ES-I3 (cell line): ENCODE results near the gene ABHD11.
A peak's percentile ranks its signal among the peaks of the same experiment; 100 is the strongest.
"Not testable (repeated sequence)": the region's sequence is repeated elsewhere in the genome, so short reads cannot be mapped to it uniquely, and the experiment has no call there.

Source experiments
- H3K36me3 ChIP-seq: 2 replicates; pipeline ENCODE4 v1.6.1; 2013; ENCODE audit warnings: mild to moderate bottlenecking, low read length, control low read depth, moderate library complexity; ENCODE audit not compliant: insufficient read depth
- H3K4me1 ChIP-seq: 2 replicates; pipeline ENCODE4 v1.6.1; 2013; ENCODE audit warnings: mild to moderate bottlenecking, control low read depth, low read length; ENCODE audit not compliant: insufficient read depth
- H3K9ac ChIP-seq: 2 replicates; pipeline ENCODE4 v1.6.1; 2013; ENCODE audit warnings: low read depth, mild to moderate bottlenecking, low read length, moderate library complexity
- H3K9me3 ChIP-seq: 2 replicates; pipeline ENCODE4 v1.6.1; 2013; ENCODE audit warnings: mild to moderate bottlenecking, low read length, moderate library complexity; ENCODE audit not compliant: control insufficient read depth, insufficient read depth

ABHD11 gene

DNA sequence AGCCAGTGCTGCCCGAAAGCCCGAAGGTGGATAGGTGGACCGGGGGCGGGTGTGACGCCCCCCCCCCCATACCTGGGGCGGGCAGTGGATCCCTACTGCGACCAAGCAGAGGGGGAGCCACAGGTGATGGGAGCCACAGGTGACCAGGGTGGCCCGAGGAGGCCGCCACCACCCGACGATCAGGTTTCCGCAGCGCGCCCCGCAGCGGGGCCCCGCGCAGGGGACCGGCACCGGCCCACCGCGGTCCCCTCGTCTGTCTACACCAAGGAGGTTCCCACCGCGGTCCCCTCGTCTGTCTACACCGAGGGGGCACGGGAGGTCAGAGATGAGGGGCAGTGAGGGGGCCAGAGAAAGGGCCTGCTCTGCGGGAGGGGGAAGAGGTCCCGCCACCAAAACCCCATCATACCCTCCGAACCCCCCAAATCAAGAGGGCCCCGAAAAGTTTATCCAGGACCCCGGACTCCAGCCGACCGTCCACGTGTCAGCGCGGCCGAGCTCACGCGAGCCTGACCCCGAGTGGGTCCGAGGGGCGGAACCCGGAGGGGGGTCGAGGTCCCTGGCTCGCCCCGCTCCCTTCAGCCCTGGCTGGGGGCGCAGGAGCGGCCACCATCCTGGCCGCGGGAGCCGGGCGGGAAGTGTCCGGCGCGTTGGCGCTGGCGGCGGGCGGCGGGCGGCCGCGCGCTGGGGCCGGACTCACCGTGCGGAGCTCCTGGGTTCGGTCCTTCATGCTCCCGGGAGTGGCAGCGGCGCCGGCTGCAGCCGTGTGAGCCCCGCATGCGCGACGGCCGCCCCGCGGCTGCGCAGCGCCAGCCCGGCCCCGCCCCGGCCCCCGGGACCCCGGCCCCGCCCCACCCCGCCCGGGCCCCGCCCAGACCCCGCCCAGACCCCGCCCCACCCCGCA, 19.4 kb downstream of the ABHD11 start, which contains the start of gene STX1A:
Gene STX1A, minus strand, starts transcription at position 765 of the 901 bp plus-strand sequence. Its CDS starts 38 bp downstream, at position 727.
- H3K4me1 ChIP-seq = peaks cover 9% of the 10 kb centered on the region; the same call in 1 of the 2 replicates
- H3K36me3 ChIP-seq = no peaks in the 10 kb centered on the region
- no peaks in the 10 kb centered on the region for H3K9me3 ChIP-seq
- peak within 1 kb of the TSS; percentile 94 for H3K9ac ChIP-seq

DNA sequence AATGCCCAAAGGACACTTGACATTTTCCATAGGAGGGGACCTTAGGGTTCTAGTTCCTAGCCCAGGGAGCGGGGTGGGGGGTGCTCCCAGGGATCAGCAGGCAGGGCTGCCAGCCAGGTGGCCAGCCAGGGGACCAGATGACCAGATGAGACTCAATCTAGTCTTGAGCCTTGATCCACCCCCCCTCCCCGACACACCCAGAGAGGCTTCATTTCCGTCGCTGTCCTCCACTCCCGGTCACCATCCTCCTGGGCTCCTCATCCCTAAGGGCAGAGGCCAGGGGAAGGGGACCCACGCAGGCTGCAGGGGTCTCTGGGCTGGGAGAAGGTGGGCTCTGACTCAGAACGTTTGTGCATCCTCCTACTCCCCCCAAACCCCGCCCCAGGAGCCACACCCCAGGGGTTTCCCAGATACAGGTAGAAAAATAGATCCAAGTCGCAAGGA, 20.1 kb downstream of the ABHD11 start:
- Histone ChIP-seq H3K9me3 (no peaks in the 10 kb centered on the region), H3K4me1 (peaks cover 9% of the 10 kb centered on the region; the same call in 1 of the 2 replicates), H3K9ac (peak overlapping the region; percentile 94; the same call in 1 of the 2 replicates), H3K36me3 (no peaks in the 10 kb centered on the region)

DNA sequence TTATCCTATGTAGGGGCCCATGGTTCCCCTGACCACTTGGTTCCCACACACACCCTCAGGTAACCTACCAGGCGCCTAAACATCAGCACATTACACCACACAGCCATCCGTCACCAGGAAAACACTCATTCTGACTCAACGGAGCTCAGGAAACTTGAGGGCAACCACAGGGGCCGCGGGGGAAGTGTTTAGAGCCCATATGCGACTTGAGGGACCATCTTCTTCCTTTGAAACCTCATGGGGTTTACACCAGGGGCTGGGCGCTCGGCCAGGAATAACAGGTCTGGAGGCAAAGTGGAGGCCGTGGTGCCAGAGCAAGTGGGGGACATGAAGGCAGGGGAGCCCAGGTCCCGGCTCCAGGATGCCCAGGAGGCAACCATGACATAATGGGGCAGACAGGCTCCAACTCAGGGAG, 20.6 kb downstream of the ABHD11 start:
- Histone ChIP-seq H3K9ac (no peak overlapping the region), H3K36me3 (no peaks in the 10 kb centered on the region), H3K9me3 (no peaks in the 10 kb centered on the region), H3K4me1 (peaks cover 9% of the 10 kb centered on the region; the same call in 1 of the 2 replicates)

DNA sequence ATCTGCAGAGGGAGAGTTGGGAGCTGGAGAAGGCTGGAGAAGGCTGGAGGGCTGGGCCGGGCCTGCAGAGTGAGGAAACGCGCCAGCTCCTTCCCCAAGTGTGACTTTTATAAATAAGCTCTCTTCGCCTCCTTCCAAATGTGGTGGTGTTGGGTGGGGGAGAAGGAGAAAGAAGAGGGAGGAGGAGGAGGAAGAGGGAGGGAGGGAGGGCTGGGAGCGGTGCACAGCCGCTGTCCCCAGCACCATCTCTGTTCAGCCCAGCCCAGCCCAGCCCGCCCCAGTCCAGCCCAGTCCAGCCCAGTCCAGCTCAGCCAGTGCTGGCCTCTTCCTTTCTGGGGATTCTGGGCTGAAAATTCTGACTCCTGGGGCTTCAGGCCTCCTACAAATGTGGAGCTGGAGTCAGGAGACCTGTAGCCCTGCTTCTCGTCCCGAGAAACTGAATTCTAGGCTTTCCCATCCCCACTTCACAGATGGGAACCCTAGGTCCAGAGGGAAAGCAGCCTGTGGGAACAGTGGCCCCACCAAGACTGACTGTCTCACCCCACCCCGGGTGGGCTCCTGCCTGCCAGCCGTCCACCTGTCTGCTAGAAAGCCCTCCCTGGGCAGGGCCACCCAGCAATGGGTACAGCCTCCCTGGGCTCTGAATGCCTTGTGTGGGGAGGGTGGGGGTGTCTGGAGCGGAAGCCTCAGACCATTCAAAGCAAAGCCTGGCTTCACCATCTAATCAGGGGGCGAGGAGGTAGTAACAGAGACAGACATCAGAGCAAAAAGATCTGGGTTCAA, 21.4 kb downstream of the ABHD11 start:
- peaks cover 9% of the 10 kb centered on the region; the same call in 1 of the 2 replicates for H3K4me1 ChIP-seq
- no peaks in the 10 kb centered on the region for H3K9me3 ChIP-seq
- no peak overlapping the region for H3K9ac ChIP-seq
- H3K36me3 ChIP-seq = no peaks in the 10 kb centered on the region

DNA sequence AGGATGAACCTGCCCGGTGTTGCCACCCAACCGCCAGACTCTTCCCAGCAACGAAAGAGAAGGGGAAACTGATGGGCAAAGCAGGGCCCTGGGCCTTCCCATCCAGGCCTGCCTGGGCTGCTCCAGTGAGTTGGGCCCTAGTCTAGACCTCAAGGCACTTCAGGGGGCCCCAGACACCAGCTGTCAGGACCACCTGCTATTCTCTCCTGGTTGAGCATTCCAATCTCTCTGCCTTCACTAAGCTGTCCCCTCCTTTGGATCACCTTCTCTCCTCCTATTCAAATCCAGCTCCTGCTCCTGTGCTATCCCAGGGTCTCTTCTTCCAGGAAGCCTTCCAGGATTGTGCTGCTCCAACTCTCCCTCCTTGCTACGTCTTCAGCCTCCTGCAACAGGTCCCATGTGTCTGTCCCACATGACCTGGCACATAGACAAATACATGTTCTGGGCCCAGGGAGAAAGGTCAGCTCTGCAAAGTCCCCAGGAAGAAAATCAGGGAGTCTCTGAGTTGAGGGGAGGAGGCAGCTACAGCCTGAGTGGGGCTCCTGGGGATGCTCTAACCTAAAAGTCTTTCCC, 22.2 kb downstream of the ABHD11 start:
- peaks cover 9% of the 10 kb centered on the region; the same call in 1 of the 2 replicates for H3K4me1 ChIP-seq
- no peak overlapping the region for H3K9ac ChIP-seq
- H3K36me3 ChIP-seq = no peaks in the 10 kb centered on the region
- H3K9me3 ChIP-seq = no peaks in the 10 kb centered on the region

DNA sequence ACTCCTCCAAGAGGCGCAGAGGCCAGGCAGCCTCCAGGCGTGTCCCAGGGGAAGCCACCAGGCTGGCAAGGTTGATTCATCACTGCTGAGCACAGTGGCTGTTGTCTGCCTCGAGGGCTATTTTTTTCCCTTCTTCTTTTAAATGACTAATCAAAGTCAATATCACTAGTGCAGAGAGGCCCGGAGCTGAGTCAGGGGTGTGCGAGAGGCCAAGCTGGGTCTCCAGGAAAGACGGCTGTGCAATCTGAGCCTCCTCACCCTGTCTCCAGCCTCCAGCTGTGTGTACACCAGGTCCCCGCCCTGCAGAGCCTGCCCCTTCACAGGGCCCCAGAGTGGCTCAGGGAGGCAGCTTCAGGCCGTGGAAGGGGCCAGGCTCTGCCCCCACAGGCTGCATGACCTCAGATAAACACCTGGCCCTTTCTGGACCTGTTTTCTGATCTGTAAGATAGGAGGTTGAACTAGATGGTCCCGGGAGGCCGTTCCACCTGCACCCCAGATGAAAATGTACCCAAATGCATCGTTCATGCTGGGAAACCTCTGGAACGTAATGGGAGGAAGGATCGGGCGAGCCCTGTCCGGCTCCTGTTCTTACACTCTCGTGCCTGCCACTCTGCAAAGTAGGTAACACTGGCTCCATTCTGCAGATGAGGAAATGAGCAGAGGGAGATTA, 22.8 kb downstream of the ABHD11 start:
- H3K9ac ChIP-seq = no peak overlapping the region
- H3K4me1 ChIP-seq = peaks cover 9% of the 10 kb centered on the region; the same call in 1 of the 2 replicates
- no peaks in the 10 kb centered on the region for H3K9me3 ChIP-seq
- H3K36me3 ChIP-seq = no peaks in the 10 kb centered on the region

DNA sequence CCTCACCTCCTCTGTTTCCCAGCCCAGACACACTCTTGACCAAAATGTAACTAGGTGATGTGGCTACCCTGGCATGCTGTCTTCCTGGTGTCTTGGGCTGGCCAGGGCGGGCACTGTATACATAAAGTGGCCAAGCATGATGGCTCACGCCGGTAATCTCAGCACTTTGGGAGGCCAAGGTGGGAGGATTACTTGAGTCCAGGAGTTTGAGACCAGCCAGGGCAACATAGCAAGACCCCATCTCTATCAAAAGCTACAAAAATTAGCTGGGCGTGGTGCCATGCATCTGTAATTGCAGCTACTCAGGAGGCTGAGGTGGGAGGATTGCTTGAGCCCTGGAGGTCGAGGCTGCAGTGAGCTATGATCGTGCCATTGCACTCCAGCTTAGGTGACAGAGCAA, 25.3 kb downstream of the ABHD11 start:
- not testable (repeated sequence) for H3K4me1 ChIP-seq, H3K9me3 ChIP-seq, H3K9ac ChIP-seq, H3K36me3 ChIP-seq

DNA sequence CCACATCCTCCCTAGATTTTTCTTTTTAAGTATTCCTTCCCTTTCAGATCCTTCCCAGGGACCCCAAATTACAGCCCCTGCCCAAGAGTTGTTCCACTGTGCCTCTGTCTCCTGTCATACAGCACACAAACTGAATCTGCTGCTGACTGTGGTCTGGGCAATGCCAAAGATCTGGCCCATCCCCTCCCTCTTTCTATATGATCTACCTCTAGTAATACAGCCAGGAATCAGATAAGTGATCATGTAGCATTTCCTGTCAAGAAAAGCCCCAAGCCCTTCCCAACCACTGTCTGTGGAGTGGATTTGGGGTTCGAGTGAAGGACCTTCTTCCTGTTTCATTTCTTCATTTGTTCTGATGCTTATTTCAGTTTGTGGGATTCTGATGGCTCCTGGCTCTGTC, 25.8 kb downstream of the ABHD11 start:
- Histone ChIP-seq H3K4me1 (peaks cover 9% of the 10 kb centered on the region; the same call in 1 of the 2 replicates), H3K9me3 (no peaks in the 10 kb centered on the region), H3K36me3 (no peaks in the 10 kb centered on the region), H3K9ac (no peak overlapping the region)

DNA sequence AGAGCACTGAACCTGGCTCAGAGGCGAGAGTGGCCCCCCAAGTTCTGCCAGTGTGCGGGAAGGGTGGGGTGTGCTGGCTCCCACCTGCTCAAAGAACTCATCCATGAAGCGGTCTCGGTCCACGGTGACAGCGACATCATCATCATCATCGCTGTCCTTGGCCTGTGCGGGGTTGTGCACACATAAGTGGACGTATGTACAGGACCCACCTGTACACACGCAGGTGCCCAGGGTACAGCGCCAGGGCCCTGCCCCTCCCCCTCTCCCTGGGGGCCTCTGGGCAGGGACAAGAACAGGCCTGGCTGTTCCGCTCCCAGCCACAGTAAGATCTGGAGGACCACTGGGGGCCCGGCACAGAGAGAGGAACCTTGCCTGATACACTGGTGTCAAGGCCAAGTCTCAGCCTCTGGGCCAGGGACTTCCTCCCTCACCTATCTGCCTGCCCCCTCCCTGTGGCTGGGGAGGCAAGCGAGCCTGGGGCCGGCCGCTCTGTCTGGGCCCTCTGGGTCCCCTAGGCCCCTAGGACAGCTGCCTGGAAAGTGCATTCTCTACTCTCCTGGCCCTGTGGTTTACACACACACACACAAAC, 29.5 kb downstream of the ABHD11 start:
- Histone ChIP-seq H3K36me3 (no peaks in the 10 kb centered on the region), H3K9me3 (no peaks in the 10 kb centered on the region), H3K4me1 (peaks cover 20% of the 10 kb centered on the region; the same call in 1 of the 2 replicates), H3K9ac (no peak overlapping the region)

DNA sequence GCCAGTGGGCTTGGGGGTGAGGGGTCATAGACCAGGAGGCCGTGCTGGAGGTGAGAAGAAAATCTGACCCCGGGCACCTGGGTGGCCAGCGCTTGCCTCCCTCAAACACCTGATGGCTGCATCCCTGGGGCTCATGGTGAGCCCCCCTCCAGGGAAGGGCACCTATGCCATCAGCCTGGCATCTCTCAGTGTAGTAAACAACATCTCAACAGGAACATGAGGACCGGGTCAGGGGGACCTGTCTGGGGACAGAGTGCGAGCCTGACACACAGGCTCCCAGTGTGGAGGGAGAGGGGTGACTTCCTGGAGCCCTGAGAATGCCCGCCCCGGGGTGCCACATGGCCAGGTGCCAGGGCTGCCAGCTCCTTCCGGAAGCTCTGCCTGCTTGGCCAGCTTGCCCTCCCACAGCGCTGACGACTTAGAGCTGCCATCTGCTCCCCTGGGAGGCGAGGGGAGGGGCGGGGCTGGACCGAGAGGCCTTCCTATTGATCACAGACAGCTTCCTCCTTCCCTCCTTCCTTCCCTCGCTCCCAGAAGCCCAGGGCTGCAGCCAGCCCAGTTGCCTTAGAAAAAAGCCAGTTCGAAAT, 31.5 kb downstream of the ABHD11 start:
- no peak overlapping the region for H3K9ac ChIP-seq
- no peaks in the 10 kb centered on the region for H3K9me3 ChIP-seq
- H3K36me3 ChIP-seq = no peaks in the 10 kb centered on the region
- peaks cover 27% of the 10 kb centered on the region; the same call in 1 of the 2 replicates for H3K4me1 ChIP-seq

DNA sequence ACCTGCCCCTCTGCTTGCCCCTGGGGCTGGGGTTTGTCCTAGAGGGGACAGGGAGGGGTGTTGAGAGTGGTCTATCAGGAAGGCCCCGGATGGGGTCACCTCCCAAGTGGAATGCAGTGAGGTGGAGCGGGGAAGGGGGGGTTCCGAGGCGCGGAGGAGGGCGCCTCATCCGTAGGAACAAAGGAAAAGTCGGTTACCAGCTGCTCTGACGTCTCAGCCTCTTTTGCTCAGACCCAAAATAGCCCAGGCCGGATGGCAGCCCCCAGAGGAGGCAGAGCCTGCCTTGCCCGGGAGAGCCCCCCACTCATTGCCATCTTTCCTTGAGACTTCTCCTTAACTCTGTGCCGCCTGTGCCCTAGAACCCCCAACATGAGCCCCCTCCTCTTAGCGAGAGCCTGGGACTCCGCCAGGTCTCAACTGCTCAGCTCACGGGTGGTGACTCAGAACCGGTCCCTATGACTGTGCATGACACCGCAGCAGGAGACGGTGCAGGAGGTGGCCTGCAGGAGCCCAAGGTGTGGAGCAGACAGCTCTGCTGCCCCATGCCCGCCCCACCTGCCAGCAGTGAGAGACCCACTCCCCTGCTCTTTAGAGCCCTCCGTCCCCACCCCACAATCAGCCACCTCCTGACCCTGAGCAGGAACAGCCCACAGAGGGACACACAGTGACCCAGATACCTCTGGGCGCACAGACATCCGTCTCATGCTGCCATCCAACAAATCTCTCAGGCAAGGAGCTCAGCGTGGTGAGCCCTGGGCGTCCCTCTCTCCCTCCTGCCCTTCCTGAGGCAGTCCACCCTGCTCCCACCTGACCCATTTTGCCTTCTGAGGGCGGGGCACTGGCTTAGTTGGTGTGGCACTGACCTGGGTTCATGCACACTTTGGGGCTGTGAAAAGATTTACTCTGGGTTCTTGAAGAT, 32.2 kb downstream of the ABHD11 start:
- Histone ChIP-seq H3K9ac (no peak overlapping the region), H3K36me3 (no peaks in the 10 kb centered on the region), H3K4me1 (peaks cover 27% of the 10 kb centered on the region; the same call in 1 of the 2 replicates), H3K9me3 (no peaks in the 10 kb centered on the region)

DNA sequence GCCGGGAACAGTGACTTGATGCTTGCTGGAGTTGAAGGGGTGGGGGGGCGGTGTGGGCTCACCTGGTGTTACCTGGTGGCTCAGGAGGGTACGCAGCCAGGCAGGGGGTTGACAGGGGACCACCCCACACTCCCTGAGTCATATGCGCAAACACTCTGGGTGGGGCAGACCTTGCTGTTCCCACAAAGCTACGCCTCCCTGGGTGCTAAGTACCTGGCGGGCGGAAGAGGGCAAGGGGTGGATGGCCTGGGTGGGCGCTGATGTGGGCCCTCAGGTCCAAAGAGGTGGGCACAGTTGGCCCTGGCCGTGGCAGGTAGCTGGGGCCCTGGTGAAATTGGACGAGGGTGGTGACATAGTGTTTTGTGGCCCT, 33.1 kb downstream of the ABHD11 start:
- Histone ChIP-seq H3K9me3 (no peaks in the 10 kb centered on the region), H3K4me1 (peaks cover 27% of the 10 kb centered on the region; the same call in 1 of the 2 replicates), H3K9ac (no peak overlapping the region), H3K36me3 (no peaks in the 10 kb centered on the region)
